Neural cell (in vitro differentiated cells): ENCODE measurements around the gene SCYL1. TPM values are rescaled to one million over a fixed set of nuclear protein-coding genes. Genes with fewer than 3 reads are reported as not detected.
A peak's percentile ranks its signal among the peaks of the same experiment; 100 is the strongest.

Experiments used
- H2AFZ ChIP-seq: fragments of 200-600, 300-800 bp; sonication (generic), shearing (Covaris generic); 2 replicates; pipeline ENCODE4 v1.6.0; 2014; ENCODE audit warnings: low read depth, mild to moderate bottlenecking, antibody characterized with exemption, low read length, moderate library complexity
- H3F3A ChIP-seq: fragments of 200-600 bp; shearing (Covaris generic); 2 replicates; pipeline ENCODE4 v1.6.1; 2016; ENCODE audit warnings: mild to moderate bottlenecking, moderate library complexity, mixed read lengths, antibody characterized with exemption, low read length; ENCODE audit not compliant: insufficient read depth, poor library complexity, severe bottlenecking
- H3K27ac ChIP-seq: fragments of 200-600, 300-800 bp; sonication (generic), shearing (Covaris generic); 2 replicates; pipeline ENCODE4 v1.5.1; 2014; ENCODE audit warnings: mild to moderate bottlenecking, low read length, moderate library complexity
- H3K27me3 ChIP-seq: fragments of 300-800, 200-600 bp; sonication (generic), shearing (Covaris generic); 2 replicates; pipeline ENCODE4 v1.6.0; 2014; ENCODE audit warnings: mild to moderate bottlenecking, low read depth, low read length, moderate library complexity; ENCODE audit not compliant: insufficient read depth
- H3K36me3 ChIP-seq: fragments of 300-800, 200-600 bp; sonication (generic), shearing (Covaris generic); 2 replicates; pipeline ENCODE4 v1.5.1; 2014; ENCODE audit warnings: mild to moderate bottlenecking, antibody characterized with exemption, low read length, moderate library complexity; ENCODE audit not compliant: insufficient read depth
- H3K4me2 ChIP-seq: fragments of 300-800, 200-600 bp; sonication (generic), shearing (Covaris generic); 2 replicates; pipeline ENCODE4 v1.6.0; 2014; ENCODE audit warnings: mild to moderate bottlenecking, low read length
- H3K4me3 ChIP-seq: fragments of 300-800, 200-600 bp; sonication (generic), shearing (Covaris generic); 2 replicates; pipeline ENCODE4 v1.5.1; 2014; ENCODE audit warnings: mild to moderate bottlenecking, low read length, moderate library complexity
- H3K79me2 ChIP-seq: fragments of 200-600 bp; shearing (Covaris generic); replicated peaks from 2 replicates; pipeline ENCODE4 v1.6.0; 2014; ENCODE audit warnings: mild to moderate bottlenecking, low read length, moderate library complexity; ENCODE audit not compliant: insufficient read depth
- H3K9ac ChIP-seq: fragments of 300-800, 200-600 bp; sonication (generic), shearing (Covaris generic); 2 replicates; pipeline ENCODE4 v1.6.1; 2016; ENCODE audit warnings: mild to moderate bottlenecking, low read length, mixed read lengths
- H3K9me2 ChIP-seq: fragments of 200-600 bp; shearing (Covaris generic); 2 replicates; pipeline ENCODE4 v1.6.1; 2016; ENCODE audit warnings: mild to moderate bottlenecking, low read length, mixed read lengths; ENCODE audit not compliant: insufficient read depth
- H3K9me3 ChIP-seq: fragments of 200-600, 300-800 bp; sonication (generic), shearing (Covaris generic); 2 replicates; pipeline ENCODE4 v1.6.1; 2016; ENCODE audit warnings: mild to moderate bottlenecking, mixed run types, low read length, moderate library complexity, mixed read lengths
- H4K20me1 ChIP-seq: fragments of 200-600 bp; shearing (Covaris generic); 2 replicates; pipeline ENCODE4 v1.6.1; 2016; ENCODE audit warnings: mild to moderate bottlenecking, mixed run types; ENCODE audit not compliant: insufficient read depth
- EP300 ChIP-seq: fragments of 450-650 bp; conservative IDR thresholded peaks from 2 replicates; pipeline ENCODE4 v1.6.1; 2014; ENCODE audit warnings: antibody characterized with exemption, mild to moderate bottlenecking, moderate library complexity; ENCODE audit not compliant: poor library complexity, severe bottlenecking
- EZH2 ChIP-seq: fragments of 200-600, 300-800 bp; shearing (Covaris generic), sonication (generic); IDR thresholded peaks from 2 replicates; pipeline ENCODE4 v1.6.1; 2014; ENCODE audit warnings: antibody characterized with exemption, low read length, borderline replicate concordance, mild to moderate bottlenecking; ENCODE audit not compliant: insufficient read depth, poor library complexity, severe bottlenecking
- MXI1 ChIP-seq: fragments of 450-650 bp; conservative IDR thresholded peaks from 2 replicates; pipeline ENCODE4 v1.6.1; 2014; ENCODE audit warnings: antibody characterized with exemption, mild to moderate bottlenecking; ENCODE audit not compliant: poor library complexity, severe bottlenecking
- POLR2AphosphoS5 ChIP-seq: IDR thresholded peaks from 2 replicates; pipeline ENCODE4 v1.6.1; 2012
- RAD21 ChIP-seq: fragments of 450-650 bp; conservative IDR thresholded peaks from 2 replicates; pipeline ENCODE4 v1.6.1; 2014; ENCODE audit warnings: antibody characterized with exemption, mild to moderate bottlenecking, moderate library complexity
- SMC3 ChIP-seq: fragments of 450-650 bp; conservative IDR thresholded peaks from 2 replicates; pipeline ENCODE4 v1.6.1; 2014; ENCODE audit warnings: antibody characterized with exemption, mild to moderate bottlenecking, moderate library complexity; ENCODE audit not compliant: poor library complexity
- TAF1 ChIP-seq: IDR thresholded peaks from 2 replicates; pipeline ENCODE4 v1.6.1; 2012; ENCODE audit warnings: low read depth
- polyA plus RNA-seq: library from polyadenylated mRNA; depleted of rRNA; stranded (reverse); fragments of >200 nt; gene quantifications from 2 replicates; pipeline ENCODE4 v1.2.3, GENCODE V29; 2014
- TF ChIP-seq, protein P1 (sequence below): fragments of 450-650 bp; IDR thresholded peaks from 2 replicates; pipeline ENCODE4 v1.5.1; 2014; ENCODE audit warnings: antibody characterized with exemption, mild to moderate bottlenecking, moderate library complexity; ENCODE audit not compliant: poor library complexity, severe bottlenecking
- TF ChIP-seq, protein P2 (sequence below): IDR thresholded peaks from 2 replicates; pipeline ENCODE4 v1.6.1; 2012; ENCODE audit warnings: borderline replicate concordance

Gene SCYL1
- polyA plus RNA-seq, 1 donor from 2014 or later, result 48.3 TPM

DNA sequence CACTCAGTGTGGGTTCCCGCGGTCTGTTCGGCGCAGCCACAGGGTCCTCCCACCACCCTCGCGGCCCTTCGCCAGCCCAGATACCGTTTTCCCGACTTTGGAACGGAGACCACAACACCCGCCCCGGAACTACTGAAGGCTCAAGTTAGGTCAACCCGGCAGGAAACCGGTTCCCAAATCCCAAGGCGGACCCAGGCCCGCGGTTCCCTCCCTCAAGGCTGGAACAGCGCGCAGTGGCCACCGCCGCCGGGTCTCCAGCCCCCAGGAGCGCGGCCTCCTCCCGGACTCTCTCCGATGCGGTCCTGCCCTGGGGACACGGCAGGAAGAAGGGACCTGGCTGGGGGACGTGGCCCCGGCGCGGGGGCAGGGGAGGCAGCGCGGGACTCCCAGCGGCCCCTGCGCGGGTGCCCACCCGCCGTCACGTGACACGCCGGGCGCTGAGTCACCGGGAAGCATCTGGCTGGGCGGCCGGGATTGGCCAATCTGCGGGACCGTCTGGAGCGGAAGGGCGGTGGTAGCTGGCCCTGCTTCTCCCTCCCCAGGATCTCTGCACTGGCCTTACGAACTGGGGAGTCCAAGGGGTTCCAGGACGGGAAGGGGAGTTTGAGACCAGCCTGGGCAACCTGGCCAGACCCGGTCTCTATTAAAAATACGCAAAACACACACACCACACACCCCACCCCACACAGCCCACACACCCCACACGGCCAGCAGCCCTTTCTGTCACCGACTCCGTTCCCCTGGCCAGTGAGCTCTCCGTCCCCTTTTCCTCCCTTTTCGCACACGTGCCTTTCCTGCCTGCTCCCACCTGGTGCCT is 47.5 kb upstream of the SCYL1 start:
- peak overlapping the region; percentile 79 for H3K9ac ChIP-seq
- H3K79me2 ChIP-seq, result peaks cover 47% of the 10 kb centered on the region
- no peaks in the 10 kb centered on the region for H3K36me3 ChIP-seq
- peak overlapping the region; percentile 69 for H3K4me2 ChIP-seq
- no peaks in the 10 kb centered on the region for H3K27me3 ChIP-seq
- no peaks in the 10 kb centered on the region for H3K9me2 ChIP-seq
- peak overlapping the region; percentile 43 for H2AFZ ChIP-seq
- peak overlapping the region; percentile 83 for H3K27ac ChIP-seq
- no peaks in the 10 kb centered on the region for H3F3A ChIP-seq
- TF ChIP-seq, protein P1, sequence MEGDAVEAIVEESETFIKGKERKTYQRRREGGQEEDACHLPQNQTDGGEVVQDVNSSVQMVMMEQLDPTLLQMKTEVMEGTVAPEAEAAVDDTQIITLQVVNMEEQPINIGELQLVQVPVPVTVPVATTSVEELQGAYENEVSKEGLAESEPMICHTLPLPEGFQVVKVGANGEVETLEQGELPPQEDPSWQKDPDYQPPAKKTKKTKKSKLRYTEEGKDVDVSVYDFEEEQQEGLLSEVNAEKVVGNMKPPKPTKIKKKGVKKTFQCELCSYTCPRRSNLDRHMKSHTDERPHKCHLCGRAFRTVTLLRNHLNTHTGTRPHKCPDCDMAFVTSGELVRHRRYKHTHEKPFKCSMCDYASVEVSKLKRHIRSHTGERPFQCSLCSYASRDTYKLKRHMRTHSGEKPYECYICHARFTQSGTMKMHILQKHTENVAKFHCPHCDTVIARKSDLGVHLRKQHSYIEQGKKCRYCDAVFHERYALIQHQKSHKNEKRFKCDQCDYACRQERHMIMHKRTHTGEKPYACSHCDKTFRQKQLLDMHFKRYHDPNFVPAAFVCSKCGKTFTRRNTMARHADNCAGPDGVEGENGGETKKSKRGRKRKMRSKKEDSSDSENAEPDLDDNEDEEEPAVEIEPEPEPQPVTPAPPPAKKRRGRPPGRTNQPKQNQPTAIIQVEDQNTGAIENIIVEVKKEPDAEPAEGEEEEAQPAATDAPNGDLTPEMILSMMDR, result no peak
- TF ChIP-seq EP300 (peak; percentile 45), EZH2 (no peak), MXI1 (peak; percentile 63), POLR2AphosphoS5 (peak; percentile 84), TAF1 (peak; percentile 15), SMC3 (peak; percentile 44), RAD21 (peak; percentile 26)
- TF ChIP-seq, protein P2, sequence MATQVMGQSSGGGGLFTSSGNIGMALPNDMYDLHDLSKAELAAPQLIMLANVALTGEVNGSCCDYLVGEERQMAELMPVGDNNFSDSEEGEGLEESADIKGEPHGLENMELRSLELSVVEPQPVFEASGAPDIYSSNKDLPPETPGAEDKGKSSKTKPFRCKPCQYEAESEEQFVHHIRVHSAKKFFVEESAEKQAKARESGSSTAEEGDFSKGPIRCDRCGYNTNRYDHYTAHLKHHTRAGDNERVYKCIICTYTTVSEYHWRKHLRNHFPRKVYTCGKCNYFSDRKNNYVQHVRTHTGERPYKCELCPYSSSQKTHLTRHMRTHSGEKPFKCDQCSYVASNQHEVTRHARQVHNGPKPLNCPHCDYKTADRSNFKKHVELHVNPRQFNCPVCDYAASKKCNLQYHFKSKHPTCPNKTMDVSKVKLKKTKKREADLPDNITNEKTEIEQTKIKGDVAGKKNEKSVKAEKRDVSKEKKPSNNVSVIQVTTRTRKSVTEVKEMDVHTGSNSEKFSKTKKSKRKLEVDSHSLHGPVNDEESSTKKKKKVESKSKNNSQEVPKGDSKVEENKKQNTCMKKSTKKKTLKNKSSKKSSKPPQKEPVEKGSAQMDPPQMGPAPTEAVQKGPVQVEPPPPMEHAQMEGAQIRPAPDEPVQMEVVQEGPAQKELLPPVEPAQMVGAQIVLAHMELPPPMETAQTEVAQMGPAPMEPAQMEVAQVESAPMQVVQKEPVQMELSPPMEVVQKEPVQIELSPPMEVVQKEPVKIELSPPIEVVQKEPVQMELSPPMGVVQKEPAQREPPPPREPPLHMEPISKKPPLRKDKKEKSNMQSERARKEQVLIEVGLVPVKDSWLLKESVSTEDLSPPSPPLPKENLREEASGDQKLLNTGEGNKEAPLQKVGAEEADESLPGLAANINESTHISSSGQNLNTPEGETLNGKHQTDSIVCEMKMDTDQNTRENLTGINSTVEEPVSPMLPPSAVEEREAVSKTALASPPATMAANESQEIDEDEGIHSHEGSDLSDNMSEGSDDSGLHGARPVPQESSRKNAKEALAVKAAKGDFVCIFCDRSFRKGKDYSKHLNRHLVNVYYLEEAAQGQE, result no peak
- peak overlapping the region; percentile 68 for H3K4me3 ChIP-seq
- H3K9me3 ChIP-seq, result no peaks in the 10 kb centered on the region
- H4K20me1 ChIP-seq, result no peaks in the 10 kb centered on the region

- peak overlapping the region; percentile 83 for H3K27ac ChIP-seq
- no peak overlapping the region for H3K4me2 ChIP-seq
- H2AFZ ChIP-seq, result no peak overlapping the region
- no peak overlapping the region for H3K4me3 ChIP-seq
- TF ChIP-seq TAF1 (no peak), MXI1 (no peak), SMC3 (no peak), EP300 (no peak), EZH2 (no peak), RAD21 (no peak), POLR2AphosphoS5 (no peak)
- TF ChIP-seq, protein P2, result no peak
- H3K79me2 ChIP-seq, result peaks cover 58% of the 10 kb centered on the region
- no peaks in the 10 kb centered on the region for H3F3A ChIP-seq
- H3K9ac ChIP-seq, result no peak overlapping the region
- H3K9me2 ChIP-seq, result no peaks in the 10 kb centered on the region
- no peaks in the 10 kb centered on the region for H3K27me3 ChIP-seq
- H4K20me1 ChIP-seq, result no peaks in the 10 kb centered on the region
- no peaks in the 10 kb centered on the region for H3K36me3 ChIP-seq
- H3K9me3 ChIP-seq, result no peaks in the 10 kb centered on the region
Observed at GRCh38 chr11:65478388-65479183, 46.3 kb upstream of the SCYL1 start.
